Vagina (tissue), 2 donors: ENCODE data around the gene AFF3. TPM values are rescaled to one million over a fixed set of nuclear protein-coding genes. Genes with fewer than 3 reads are reported as not detected.

Experiments
- DNase-seq, 2 donors: peaks; one replicate each; pipeline ENCODE4 v3.0.0-alpha.2; 2017; ENCODE audit errors: extremely low spot score in 2 of 2
- H3K27ac ChIP-seq: fragments of 200-600 bp; sonication (generic); one replicate; pipeline ENCODE4 v1.5.1; 2019
- H3K27me3 ChIP-seq: fragments of 200-600 bp; sonication (generic); one replicate; pipeline ENCODE4 v1.5.1; 2019
- H3K36me3 ChIP-seq, 2 donors: fragments of 200-600 bp; sonication (generic); one replicate each; pipeline ENCODE4 v1.5.1; 2017 to 2019
- H3K4me1 ChIP-seq: fragments of 200-600 bp; sonication (generic); one replicate; pipeline ENCODE4 v1.5.1; 2019
- H3K4me3 ChIP-seq, 2 donors: fragments of 200-600 bp; sonication (generic); 1 replicate in 1 of 2; 2 replicates in 1 of 2; pipeline ENCODE4 v1.5.1; 2016 to 2019
- H3K9me3 ChIP-seq: fragments of 200-600 bp; sonication (generic); one replicate; pipeline ENCODE4 v1.5.1; 2019
- CTCF ChIP-seq, 3 experiments: fragments of 450-650 bp in 2 of 3; fragments of 200-600 bp in 1 of 3; sonication (generic) in 1 of 3; IDR thresholded peaks; one replicate each; pipeline ENCODE4 v1.5.1; 2017 to 2019; ENCODE audit warnings: antibody characterized with exemption in 3 of 3, mild to moderate bottlenecking in 2 of 3, moderate library complexity in 2 of 3
- POLR2A ChIP-seq, 2 donors: fragments of 450-650 bp; IDR thresholded peaks; one replicate each; pipeline ENCODE4 v1.6.1; 2017; ENCODE audit warnings: antibody characterized with exemption in 2 of 2, mild to moderate bottlenecking in 2 of 2, moderate library complexity in 2 of 2
- POLR2AphosphoS5 ChIP-seq, 2 donors: sonication (generic); formaldehyde crosslinking; IDR thresholded peaks; one replicate each; pipeline ENCODE4 v1.9.0; 2017; ENCODE audit warnings: antibody characterized with exemption in 2 of 2, mild to moderate bottlenecking in 2 of 2, low read depth in 1 of 2; ENCODE audit not compliant: insufficient read depth in 1 of 2
- intact Hi-C: fragments of 100-400 bp; cut with DNase I; formaldehyde crosslinking; loops from one replicate; pipeline ENCODE4 v1.15.1; 2023
- total RNA-seq: library from RNA; depleted of rRNA; stranded (reverse); fragments of >200 nt; gene quantifications from one replicate; pipeline ENCODE4 v1.2.3, GENCODE V29; 2016

Gene AFF3
- total RNA-seq, 1 donor from 2014 or later: 7.6 TPM

GRCh38 chr2:99940963-99941362, 201.4 kb downstream of the AFF3 start:
- Histone ChIP-seq H3K36me3 (no peaks in the 10 kb centered on the region), H3K27ac (no peak overlapping the region), H3K4me3 (no peak overlapping the region), H3K27me3 (no peaks in the 10 kb centered on the region), H3K4me1 (no peaks in the 10 kb centered on the region), H3K9me3 (no peaks in the 10 kb centered on the region)
- intact Hi-C loops: no loop called here
- no peak for TF ChIP-seq CTCF (IDR thresholded peaks at IDR 0.05)
- no peak for TF ChIP-seq POLR2AphosphoS5 (IDR thresholded peaks at IDR 0.05; ENCODE audit: insufficient read depth in 1 of 2, low read depth in 1 of 2)
- TF ChIP-seq POLR2A (IDR thresholded peaks at IDR 0.05): no peak
- DNase-seq: peak in 1 of 2 donors; percentile 44

DNA sequence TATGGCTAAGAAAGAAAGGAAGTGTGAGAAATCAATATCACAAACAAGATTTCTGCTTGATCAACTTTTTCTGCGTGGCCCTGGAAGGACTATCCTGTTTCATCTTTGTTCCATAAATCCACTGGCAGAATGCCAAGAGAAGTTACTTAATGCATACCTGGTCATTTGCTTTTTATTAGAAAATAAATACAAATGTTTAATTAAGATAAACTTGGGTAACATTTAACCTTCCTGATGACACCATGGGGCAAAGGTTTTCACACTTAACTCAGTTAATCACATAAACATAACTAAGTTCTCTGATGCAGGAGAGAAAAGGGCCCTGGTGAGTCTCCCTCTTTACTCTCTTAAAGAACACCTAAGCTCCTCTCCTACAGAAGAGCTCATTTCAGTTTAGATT, 203.3 kb downstream of the AFF3 start:
- TF ChIP-seq CTCF (IDR thresholded peaks at IDR 0.05): no peak
- no peak for TF ChIP-seq POLR2A (IDR thresholded peaks at IDR 0.05)
- TF ChIP-seq POLR2AphosphoS5 (IDR thresholded peaks at IDR 0.05; ENCODE audit: insufficient read depth in 1 of 2, low read depth in 1 of 2): no peak
- H3K36me3 ChIP-seq: no peaks in the 10 kb centered on the region
- intact Hi-C loops: no loop called here
- DNase-seq: no peak
- H3K4me1 ChIP-seq: no peaks in the 10 kb centered on the region
- no peak overlapping the region for H3K27ac ChIP-seq
- H3K4me3 ChIP-seq: no peak overlapping the region
- no peaks in the 10 kb centered on the region for H3K9me3 ChIP-seq
- no peaks in the 10 kb centered on the region for H3K27me3 ChIP-seq

DNA sequence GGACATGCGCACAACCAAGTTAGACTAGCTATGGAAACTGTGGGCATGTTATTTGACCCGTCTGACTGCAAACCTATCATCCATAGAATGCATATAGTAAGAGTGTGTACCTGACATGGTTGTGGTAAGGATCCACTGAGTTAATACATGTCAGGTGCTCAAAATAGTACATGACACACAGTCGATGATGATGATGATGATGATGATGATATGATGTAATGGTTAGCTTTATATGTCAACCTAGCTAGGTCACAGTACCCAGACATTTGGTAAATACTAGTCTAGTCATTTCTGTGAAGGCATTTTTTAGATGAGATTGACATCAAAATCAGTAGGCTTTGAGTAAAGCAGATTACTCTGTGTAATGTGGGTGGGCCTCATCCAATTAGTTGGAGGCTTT, 204.1 kb downstream of the AFF3 start:
- no peak for DNase-seq
- intact Hi-C loops: no loop called here
- Histone ChIP-seq H3K9me3 (no peaks in the 10 kb centered on the region), H3K27me3 (no peaks in the 10 kb centered on the region), H3K27ac (no peak overlapping the region), H3K4me1 (no peaks in the 10 kb centered on the region), H3K4me3 (no peak overlapping the region), H3K36me3 (no peaks in the 10 kb centered on the region)
- TF ChIP-seq POLR2AphosphoS5 (IDR thresholded peaks at IDR 0.05; ENCODE audit: insufficient read depth in 1 of 2, low read depth in 1 of 2) (no peak), POLR2A (IDR thresholded peaks at IDR 0.05) (no peak), CTCF (IDR thresholded peaks at IDR 0.05) (no peak)

DNA sequence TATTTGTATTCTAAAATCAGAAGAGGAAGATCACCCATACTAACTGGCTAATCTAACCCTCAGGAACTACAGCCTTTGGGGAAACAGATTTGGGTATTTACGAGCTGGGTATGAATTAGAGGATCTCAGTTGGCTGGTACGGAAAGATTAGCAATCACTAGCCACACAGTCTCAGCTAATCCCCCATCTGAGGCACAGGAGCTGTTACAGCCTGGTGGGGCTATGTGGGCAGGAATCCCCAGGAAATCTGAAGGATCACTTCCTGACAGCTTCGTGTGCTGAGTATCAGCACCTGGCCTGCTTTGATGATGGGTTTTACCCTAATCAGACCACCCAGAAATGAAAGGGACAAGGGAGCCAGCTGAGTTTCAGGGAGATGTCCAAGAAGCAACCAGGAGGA, 206.3 kb downstream of the AFF3 start:
- TF ChIP-seq POLR2AphosphoS5 (IDR thresholded peaks at IDR 0.05; ENCODE audit: insufficient read depth in 1 of 2, low read depth in 1 of 2): no peak
- no peak for TF ChIP-seq CTCF (IDR thresholded peaks at IDR 0.05)
- TF ChIP-seq POLR2A (IDR thresholded peaks at IDR 0.05): no peak
- no peak for DNase-seq

GRCh38 chr2:99935662-99936061, 206.7 kb downstream of the AFF3 start:
- intact Hi-C loops: no loop called here
- no peaks in the 10 kb centered on the region for H3K36me3 ChIP-seq
- no peaks in the 10 kb centered on the region for H3K27me3 ChIP-seq
- H3K27ac ChIP-seq: no peak overlapping the region
- TF ChIP-seq POLR2A (IDR thresholded peaks at IDR 0.05) (no peak), POLR2AphosphoS5 (IDR thresholded peaks at IDR 0.05; ENCODE audit: insufficient read depth in 1 of 2, low read depth in 1 of 2) (no peak), CTCF (IDR thresholded peaks at IDR 0.05) (no peak)
- H3K4me3 ChIP-seq: no peak overlapping the region
- no peaks in the 10 kb centered on the region for H3K4me1 ChIP-seq
- no peaks in the 10 kb centered on the region for H3K9me3 ChIP-seq
- no peak for DNase-seq

More for the DNA sequence above, 206.3 kb downstream of the AFF3 start:
- Histone ChIP-seq H3K4me1 (no peaks in the 10 kb centered on the region), H3K27me3 (no peaks in the 10 kb centered on the region), H3K9me3 (no peaks in the 10 kb centered on the region), H3K4me3 (no peak overlapping the region), H3K36me3 (no peaks in the 10 kb centered on the region), H3K27ac (no peak overlapping the region)
- intact Hi-C loops: no loop called here
